ENCODE measurements around the gene COPS7A. TPM values are rescaled to one million over a fixed set of nuclear protein-coding genes. Genes with fewer than 3 reads are reported as not detected.

The COPS7A gene
- total RNA-seq, 1 donor from 2014 or later, result 35.8 TPM

- intact Hi-C loops (cut with micrococcal nuclease), result loop anchor here (1.0 kb wide), 3 partner anchors 13 to 85 kb away; partner anchors contain the start of gene CDCA3
- Mint-ChIP-seq H3K36me3 (ENCODE audit: low read depth) (no peaks in the 10 kb centered on the region), H3K9me3 (no peaks in the 10 kb centered on the region), H3K27ac (no peak within 1 kb of the TSS), H3K27me3 (peaks cover 43% of the 10 kb centered on the region), H3K4me1 (peaks cover 29% of the 10 kb centered on the region), H3K4me3 (peak within 1 kb of the TSS; percentile 88)
- ChIA-PET CTCF (interaction anchor here (0.8 to 3.2 kb wide), 19 partner anchors 8 to 212 kb away, joined by 3 to 64 read pairs (median 4); partner anchors contain the start of genes COPS7A, MLF2 and ZNF384), POLR2A (interaction anchor here (0.9 to 2.9 kb wide), 7 partner anchors 13 to 147 kb away, joined by 3 to 26 read pairs (median 4); partner anchors contain the start of genes CDCA3, COPS7A, MLF2 and ZNF384)
- DNase-seq, result peak; percentile 34
- no peak for TF ChIP-seq CTCF (IDR thresholded peaks at IDR 0.05)
- ATAC-seq (ENCODE audit: low read depth), result peak; percentile 13
Measured at GRCh38 chr12:6765634-6766581, 42.1 kb downstream of the COPS7A start, which contains the start of gene PTMS. TSS of gene PTMS (plus strand) at chr12:6766363. CDS start at chr12:6766706, 343 bp downstream.

GRCh38 chr12:6766651-6767349, 43.0 kb downstream of the COPS7A start:
- Mint-ChIP-seq H3K27me3 (peaks cover 49% of the 10 kb centered on the region), H3K9me3 (no peaks in the 10 kb centered on the region), H3K27ac (no peak overlapping the region), H3K4me1 (peaks cover 29% of the 10 kb centered on the region), H3K4me3 (peak overlapping the region; percentile 88), H3K36me3 (ENCODE audit: low read depth) (no peaks in the 10 kb centered on the region)
- POLR2A ChIA-PET, result interaction anchor here (0.6 to 2.9 kb wide), 11 partner anchors 12 to 148 kb away, joined by 3 to 26 read pairs (median 4); partner anchors contain the start of genes CDCA3, COPS7A, MLF2 and ZNF384
- peak; percentile 67 for DNase-seq
- peak; percentile 72 for ATAC-seq (ENCODE audit: low read depth)
- intact Hi-C loops (cut with micrococcal nuclease), result loop anchor here (1.0 kb wide), 4 partner anchors 13 to 149 kb away; partner anchors contain the start of gene CDCA3
- CTCF ChIA-PET, result interaction anchor here (0.8 to 3.2 kb wide), 19 partner anchors 9 to 213 kb away, joined by 3 to 64 read pairs (median 4); partner anchors contain the start of genes COPS7A, MLF2 and ZNF384
- TF ChIP-seq CTCF (IDR thresholded peaks at IDR 0.05), result no peak

DNA sequence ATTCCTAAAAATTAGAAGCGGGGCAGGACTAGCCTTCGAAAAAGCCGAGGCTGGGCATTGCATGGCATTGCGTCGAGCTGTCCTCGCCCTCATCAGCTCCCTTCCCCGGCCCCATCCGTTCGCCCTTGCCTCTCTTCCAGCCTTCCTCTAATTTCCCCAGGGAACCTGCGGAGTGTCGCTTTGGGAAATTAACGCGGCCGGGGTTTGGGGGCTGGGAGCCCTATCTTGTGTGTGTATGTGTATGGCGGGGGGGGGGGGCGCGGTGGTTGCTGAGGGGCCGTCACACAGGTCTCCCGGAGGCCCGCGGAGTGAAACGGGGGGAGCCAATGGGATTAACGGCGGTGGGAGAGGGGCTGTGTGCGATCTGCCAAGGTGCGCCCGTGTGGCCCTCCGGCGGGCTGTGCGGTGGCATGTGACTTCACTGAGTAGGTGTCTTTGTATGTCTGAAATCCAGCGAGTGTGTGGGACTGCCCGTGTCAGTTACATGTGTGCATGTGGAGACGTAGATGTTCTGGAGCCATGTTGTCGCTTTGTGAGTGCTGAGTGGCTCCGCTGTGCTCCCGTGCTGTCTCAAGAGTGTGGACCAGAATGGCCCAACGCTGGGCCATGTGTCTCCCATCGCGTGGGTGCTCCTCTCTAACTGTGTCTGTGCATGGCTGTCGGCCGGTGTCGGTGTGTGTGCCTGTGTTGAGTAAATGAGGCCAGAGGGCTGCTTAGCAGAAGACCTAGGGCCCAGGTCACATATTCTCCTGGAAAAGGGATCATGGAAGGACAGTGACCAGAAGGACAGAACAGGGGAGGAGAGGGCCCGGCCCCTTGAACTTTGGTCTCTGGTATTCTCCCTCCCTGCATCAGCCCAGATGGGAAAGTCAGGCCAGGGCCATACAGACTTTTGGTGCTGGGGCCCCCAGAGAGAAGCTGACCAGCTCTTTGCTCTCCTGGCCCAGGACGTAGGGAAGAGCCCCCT, 43.8 kb downstream of the COPS7A start:
- H3K4me3 Mint-ChIP-seq, result peak overlapping the region; percentile 88
- DNase-seq, result no peak
- TF ChIP-seq CTCF (IDR thresholded peaks at IDR 0.05), result no peak
- H3K36me3 Mint-ChIP-seq (ENCODE audit: low read depth), result no peaks in the 10 kb centered on the region
- H3K4me1 Mint-ChIP-seq, result peaks cover 33% of the 10 kb centered on the region
- intact Hi-C loops (cut with micrococcal nuclease), result loop anchor here (1.0 kb wide), 1 partner anchor 150 kb away; no protein-coding TSS in a partner anchor
- no peak for ATAC-seq (ENCODE audit: low read depth)
- H3K9me3 Mint-ChIP-seq, result no peaks in the 10 kb centered on the region
- peaks cover 53% of the 10 kb centered on the region for H3K27me3 Mint-ChIP-seq
- no peak overlapping the region for H3K27ac Mint-ChIP-seq
- ChIA-PET POLR2A (interaction anchor here (0.6 to 2.9 kb wide), 10 partner anchors 11 to 111 kb away, joined by 3 to 26 read pairs (median 4); partner anchors contain the start of genes CDCA3, COPS7A, MLF2 and ZNF384), CTCF (interaction anchor here (0.8 to 3.2 kb wide), 17 partner anchors 9 to 213 kb away, joined by 3 to 64 read pairs (median 4); partner anchors contain the start of genes COPS7A, MLF2 and ZNF384)

DNA sequence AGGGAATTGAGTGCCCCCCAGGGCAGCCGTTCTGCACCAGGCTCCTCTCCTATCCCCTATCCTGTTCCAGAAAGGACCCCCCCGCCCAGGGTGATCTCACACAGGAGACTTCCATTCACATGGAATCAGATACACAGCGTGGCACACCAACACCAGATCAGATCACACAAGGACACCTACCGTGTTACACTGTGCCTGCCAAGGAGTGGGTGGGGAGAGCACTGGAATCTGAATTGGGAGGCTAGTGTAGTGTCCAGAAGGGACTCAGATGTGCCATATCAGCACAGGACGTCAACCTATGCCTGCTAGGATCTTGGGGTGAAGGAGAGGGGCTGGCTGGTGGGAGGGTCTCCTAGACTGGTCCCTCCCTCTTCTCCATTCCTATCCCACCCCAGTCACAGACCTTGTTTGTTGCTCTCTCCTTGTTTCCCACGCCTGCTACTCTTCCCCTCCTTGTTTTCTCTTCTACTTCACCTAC, 44.6 kb downstream of the COPS7A start:
- peak overlapping the region; percentile 25 for H3K27ac Mint-ChIP-seq
- no peak for DNase-seq
- H3K36me3 Mint-ChIP-seq (ENCODE audit: low read depth), result no peaks in the 10 kb centered on the region
- TF ChIP-seq CTCF (IDR thresholded peaks at IDR 0.05), result no peak
- H3K27me3 Mint-ChIP-seq, result peaks cover 57% of the 10 kb centered on the region
- H3K4me1 Mint-ChIP-seq, result peaks cover 36% of the 10 kb centered on the region
- ChIA-PET POLR2A (interaction anchor here (1.6 kb wide), 1 partner anchor 45 kb away, joined by 3 read pairs; the partner anchor contains the start of gene COPS7A), CTCF (interaction anchor here (1.1 kb wide), 1 partner anchor 9 kb away, joined by 3 read pairs; no protein-coding TSS in a partner anchor)
- intact Hi-C loops (cut with micrococcal nuclease), result no loop called here
- H3K4me3 Mint-ChIP-seq, result peak overlapping the region; percentile 21
- no peak for ATAC-seq (ENCODE audit: low read depth)
- H3K9me3 Mint-ChIP-seq, result no peaks in the 10 kb centered on the region

Data from activated B cell treated with CpG ODN at 0.5 μM for 24 hours (primary cell).